BJ (cell line): ENCODE data around the gene FAM217B. TPM values are rescaled to one million over a fixed set of nuclear protein-coding genes. Genes with fewer than 3 reads are reported as not detected.

Experiments used
- CTCF ChIA-PET: fragments of 350-600 bp; formaldehyde crosslinking; extraction: SDS; loops from one replicate; lab custom pipeline; 2021; ENCODE audit warnings: antibody characterized with exemption, inconsistent platforms; lab: Yijun Ruan, JAX
- POLR2A ChIA-PET: fragments of 300-600 bp; sonication (Branson Sonifier 250); formaldehyde crosslinking; extraction: SDS; loops from one replicate; lab custom pipeline; 2021; ENCODE audit warnings: antibody characterized with exemption; lab: Charles Lee
- DNase-seq: peaks from one replicate; pipeline ENCODE4 v3.0.0-alpha.2; 2011; ENCODE audit warnings: low read depth
- H3K27me3 ChIP-seq: 2 replicates; pipeline ENCODE4 v1.6.0; 2011; ENCODE audit warnings: low read length; ENCODE audit not compliant: control insufficient read depth, insufficient read depth
- H3K36me3 ChIP-seq: 2 replicates; pipeline ENCODE4 v1.5.1; 2011; ENCODE audit warnings: low read length; ENCODE audit not compliant: control insufficient read depth, insufficient read depth
- H3K4me3 ChIP-seq: 2 replicates; pipeline ENCODE4 v1.5.1; 2011; ENCODE audit warnings: low read depth, mild to moderate bottlenecking, control low read depth, low read length
- polyA plus RNA-seq: library from polyadenylated mRNA; depleted of rRNA; stranded (reverse); fragments of >200 nt; gene quantifications from 2 replicates; pipeline ENCODE4 v1.2.3, GENCODE V29; 2011
- TF ChIP-seq, protein P1 (sequence below): IDR thresholded peaks from 2 replicates; pipeline ENCODE4 v1.5.1; 2011; ENCODE audit warnings: low read depth, mild to moderate bottlenecking, control low read depth, inconsistent platforms, low read length, moderate library complexity; ENCODE audit not compliant: insufficient read depth

Gene FAM217B
- polyA plus RNA-seq, 1 experiment, result 5.5 TPM

DNA sequence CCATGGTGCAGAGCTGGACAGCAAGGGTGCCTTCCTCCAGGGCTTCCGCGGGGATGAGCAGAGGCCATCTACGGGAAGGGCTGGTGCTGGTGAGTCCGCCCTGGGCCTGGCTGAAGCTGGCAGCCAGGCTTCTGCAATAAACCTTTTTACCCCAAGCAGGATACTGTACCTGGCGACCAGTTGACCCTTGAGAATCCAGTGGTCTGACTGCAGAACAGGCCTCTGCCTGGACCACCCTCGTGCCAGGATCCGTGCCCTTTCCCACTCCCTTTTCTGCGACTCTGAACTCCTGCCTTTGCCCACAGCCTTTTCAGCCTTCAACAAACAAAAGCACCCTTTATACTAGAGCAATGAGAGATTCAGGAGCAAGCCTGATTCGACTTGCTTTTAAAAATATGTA is 36.9 kb downstream of the FAM217B start:
- POLR2A ChIA-PET, result no interaction called here
- CTCF ChIA-PET, result no interaction called here

DNA sequence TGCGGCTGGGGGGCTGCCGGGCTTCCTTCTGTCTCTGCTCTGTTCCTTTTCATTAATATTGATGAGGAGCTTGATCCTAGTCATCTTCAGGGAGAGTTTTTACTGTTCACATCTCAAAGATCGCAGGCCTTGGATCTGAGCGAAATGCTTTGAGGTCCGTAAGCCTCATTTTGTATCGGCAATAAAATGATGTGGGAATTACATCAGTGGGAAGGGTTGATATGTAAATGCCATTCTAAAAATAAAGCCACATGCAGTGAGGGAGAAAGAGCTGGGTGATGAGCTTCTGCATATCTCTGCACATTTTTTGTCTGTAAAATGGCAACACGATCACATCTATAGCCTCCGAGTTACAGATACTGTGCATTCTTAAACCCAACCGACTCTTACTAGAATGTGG is 42.9 kb downstream of the FAM217B start:
- ChIA-PET CTCF (no interaction called here), POLR2A (no interaction called here)
- no peak for DNase-seq
- Histone ChIP-seq H3K27me3 (no peaks in the 10 kb centered on the region), H3K4me3 (no peak overlapping the region), H3K36me3 (no peaks in the 10 kb centered on the region)
- TF ChIP-seq, protein P1, sequence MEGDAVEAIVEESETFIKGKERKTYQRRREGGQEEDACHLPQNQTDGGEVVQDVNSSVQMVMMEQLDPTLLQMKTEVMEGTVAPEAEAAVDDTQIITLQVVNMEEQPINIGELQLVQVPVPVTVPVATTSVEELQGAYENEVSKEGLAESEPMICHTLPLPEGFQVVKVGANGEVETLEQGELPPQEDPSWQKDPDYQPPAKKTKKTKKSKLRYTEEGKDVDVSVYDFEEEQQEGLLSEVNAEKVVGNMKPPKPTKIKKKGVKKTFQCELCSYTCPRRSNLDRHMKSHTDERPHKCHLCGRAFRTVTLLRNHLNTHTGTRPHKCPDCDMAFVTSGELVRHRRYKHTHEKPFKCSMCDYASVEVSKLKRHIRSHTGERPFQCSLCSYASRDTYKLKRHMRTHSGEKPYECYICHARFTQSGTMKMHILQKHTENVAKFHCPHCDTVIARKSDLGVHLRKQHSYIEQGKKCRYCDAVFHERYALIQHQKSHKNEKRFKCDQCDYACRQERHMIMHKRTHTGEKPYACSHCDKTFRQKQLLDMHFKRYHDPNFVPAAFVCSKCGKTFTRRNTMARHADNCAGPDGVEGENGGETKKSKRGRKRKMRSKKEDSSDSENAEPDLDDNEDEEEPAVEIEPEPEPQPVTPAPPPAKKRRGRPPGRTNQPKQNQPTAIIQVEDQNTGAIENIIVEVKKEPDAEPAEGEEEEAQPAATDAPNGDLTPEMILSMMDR, result no peak

More for the DNA sequence above, 36.9 kb downstream of the FAM217B start:
- Histone ChIP-seq H3K36me3 (no peaks in the 10 kb centered on the region), H3K27me3 (no peaks in the 10 kb centered on the region), H3K4me3 (no peak overlapping the region)
- DNase-seq, result no peak
- TF ChIP-seq, protein P1, result no peak

DNA sequence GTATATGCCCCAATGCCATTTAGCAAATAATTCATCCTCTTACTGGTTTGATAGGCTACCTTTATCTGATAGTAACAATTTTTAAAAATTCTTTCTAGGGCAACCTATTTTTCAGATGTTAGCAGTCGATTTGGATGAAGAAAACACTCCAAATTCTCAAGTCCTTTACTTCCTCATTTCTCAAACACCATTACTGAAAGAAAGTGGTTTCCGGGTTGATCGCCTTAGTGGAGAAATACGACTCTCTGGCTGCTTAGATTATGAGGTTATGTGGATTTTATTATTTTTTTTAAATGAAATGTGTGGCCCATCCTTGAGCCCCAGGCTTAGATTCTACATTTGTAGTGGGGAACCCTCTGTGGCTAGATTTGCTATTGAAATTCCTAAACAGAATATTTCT is 44.4 kb downstream of the FAM217B start:
- DNase-seq, result no peak
- Histone ChIP-seq H3K27me3 (no peaks in the 10 kb centered on the region), H3K36me3 (no peaks in the 10 kb centered on the region), H3K4me3 (no peak overlapping the region)
- ChIA-PET POLR2A (no interaction called here), CTCF (no interaction called here)
- TF ChIP-seq, protein P1, result no peak

DNA sequence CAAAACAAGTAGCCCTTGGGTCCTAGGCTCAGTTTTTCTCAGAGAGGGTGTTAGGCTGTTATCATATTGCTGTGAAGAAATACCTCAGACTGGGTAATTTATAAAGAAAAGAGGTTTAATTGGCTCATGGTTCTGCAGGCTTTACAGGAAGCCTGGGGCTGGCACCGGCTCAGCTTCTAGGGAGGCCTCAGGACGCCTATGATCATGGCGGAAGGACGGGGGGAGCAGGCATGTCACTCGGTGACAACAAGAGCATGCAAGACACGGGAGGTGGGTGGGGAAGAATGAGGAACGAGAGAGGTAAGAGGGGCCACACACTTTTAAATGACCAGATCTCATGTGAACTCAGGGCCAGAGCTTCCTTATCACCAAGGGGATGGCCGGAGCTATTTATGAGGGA is 45.0 kb downstream of the FAM217B start:
- Histone ChIP-seq H3K27me3 (no peaks in the 10 kb centered on the region), H3K4me3 (no peak overlapping the region), H3K36me3 (no peaks in the 10 kb centered on the region)
- TF ChIP-seq, protein P1, result no peak
- POLR2A ChIA-PET, result no interaction called here
- CTCF ChIA-PET, result no interaction called here
- DNase-seq, result no peak

- POLR2A ChIA-PET, result no interaction called here
- Histone ChIP-seq H3K4me3 (no peak overlapping the region), H3K36me3 (no peaks in the 10 kb centered on the region), H3K27me3 (no peaks in the 10 kb centered on the region)
- TF ChIP-seq, protein P1, result no peak
- DNase-seq, result no peak
- CTCF ChIA-PET, result no interaction called here
Observed at GRCh38 chr20:59985864-59986263, 45.7 kb downstream of the FAM217B start.
